SJCRH30 (cell line): ENCODE results near the gene TDG. TPM values are rescaled to one million over a fixed set of nuclear protein-coding genes. Genes with fewer than 3 reads are reported as not detected.
A peak's percentile ranks its signal among the peaks of the same experiment; 100 is the strongest.
"Not testable (repeated sequence)": the region's sequence is repeated elsewhere in the genome, so short reads cannot be mapped to it uniquely, and the experiment has no call there.

ENCODE experiments used
- DNase-seq, 2 experiments: peaks; one replicate each; pipeline ENCODE4 v3.0.0-alpha.2; 2015 to 2020
- H3K27ac ChIP-seq: fragments of 250-450 bp; sonication (Bioruptor Pico); 2 replicates; pipeline ENCODE4 v1.5.1; 2020; ENCODE audit warnings: mild to moderate bottlenecking, moderate library complexity
- H3K27me3 ChIP-seq: fragments of 250-450 bp; sonication (Bioruptor Pico); 2 replicates; pipeline ENCODE4 v1.5.1; 2020; ENCODE audit warnings: mild to moderate bottlenecking, moderate library complexity
- H3K36me3 ChIP-seq: fragments of 250-450 bp; sonication (Bioruptor Pico); 2 replicates; pipeline ENCODE4 v1.5.1; 2020; ENCODE audit warnings: mild to moderate bottlenecking, moderate library complexity
- H3K4me1 ChIP-seq: fragments of 250-450 bp; sonication (Bioruptor Pico); 2 replicates; pipeline ENCODE4 v1.5.1; 2020; ENCODE audit warnings: mild to moderate bottlenecking, moderate library complexity
- H3K4me3 ChIP-seq: fragments of 250-450 bp; sonication (Bioruptor Pico); 2 replicates; pipeline ENCODE4 v1.5.1; 2020; ENCODE audit warnings: mild to moderate bottlenecking, moderate library complexity
- H3K9me3 ChIP-seq: fragments of 250-450 bp; sonication (Bioruptor Pico); replicated peaks from 2 replicates; pipeline ENCODE4 v1.5.1; 2020; ENCODE audit warnings: mild to moderate bottlenecking, moderate library complexity
- total RNA-seq: library from RNA; depleted of rRNA; stranded (reverse); fragments of >200 nt; shearing (Covaris generic); gene quantifications from 2 replicates; pipeline ENCODE4 v1.2.3, GENCODE V29; 2014

The TDG gene
- total RNA-seq, 1 experiment from 2014 or later: 57.3 TPM

DNA sequence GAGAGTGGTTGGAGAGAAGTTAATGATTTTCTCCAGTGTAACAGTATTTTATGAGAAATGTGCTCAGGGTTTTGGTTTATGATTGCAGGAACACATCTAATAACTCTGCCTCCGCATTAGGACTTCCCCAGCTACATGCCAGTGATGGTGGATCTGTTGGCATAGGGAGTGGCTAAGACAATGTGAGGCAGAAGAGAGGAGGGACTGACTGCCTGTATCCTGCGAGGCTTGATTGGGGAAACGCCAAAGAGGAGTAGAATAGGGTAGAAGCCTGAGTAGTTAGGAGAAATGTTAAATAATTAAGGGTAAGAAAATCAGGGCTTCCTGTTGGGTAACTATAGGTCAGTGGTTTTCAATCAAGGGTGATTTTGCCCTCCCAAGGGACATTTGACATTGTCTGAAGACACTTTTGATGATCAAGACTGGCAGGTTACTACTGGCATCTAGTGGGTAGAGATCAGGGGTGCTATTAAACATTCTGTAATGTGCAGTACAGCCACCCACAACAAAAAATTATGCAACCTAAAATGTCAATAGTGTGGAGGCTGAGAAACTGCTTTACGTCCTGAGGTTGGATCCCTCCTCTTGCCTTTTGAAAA lies 12.8 kb downstream of the TDG start:
- Histone ChIP-seq H3K27ac (no peak overlapping the region), H3K4me3 (no peak overlapping the region), H3K36me3 (peaks cover 42% of the 10 kb centered on the region), H3K9me3 (no peaks in the 10 kb centered on the region), H3K27me3 (no peaks in the 10 kb centered on the region), H3K4me1 (no peaks in the 10 kb centered on the region)
- no peak for DNase-seq

- no peak for DNase-seq
- Histone ChIP-seq H3K27ac (no peak overlapping the region), H3K36me3 (peaks cover 53% of the 10 kb centered on the region), H3K4me1 (no peaks in the 10 kb centered on the region), H3K27me3 (no peaks in the 10 kb centered on the region), H3K9me3 (no peaks in the 10 kb centered on the region), H3K4me3 (no peak overlapping the region)
Observed at GRCh38 chr12:103986829-103987228, 21.2 kb downstream of the TDG start.

GRCh38 chr12:103994235-103994634 lies 28.6 kb downstream of the TDG start:
- Histone ChIP-seq H3K27me3 (no peaks in the 10 kb centered on the region), H3K27ac (no peak overlapping the region), H3K4me1 (peaks cover 8% of the 10 kb centered on the region), H3K4me3 (no peak overlapping the region), H3K9me3 (0 out of 2 replicates have a peak, but pooled peaks cover 2% of the 10 kb centered on the region), H3K36me3 (peaks cover 8% of the 10 kb centered on the region)
- peak in 1 of 2 experiments; percentile 26 for DNase-seq

GRCh38 chr12:103996595-103996994 lies 30.9 kb downstream of the TDG start:
- no peaks in the 10 kb centered on the region for H3K27me3 ChIP-seq
- DNase-seq: no peak
- H3K4me1 ChIP-seq: peaks cover 8% of the 10 kb centered on the region
- no peak overlapping the region for H3K4me3 ChIP-seq
- H3K27ac ChIP-seq: no peak overlapping the region
- H3K9me3 ChIP-seq: 0 out of 2 replicates have a peak, but pooled peaks cover 2% of the 10 kb centered on the region
- no peaks in the 10 kb centered on the region for H3K36me3 ChIP-seq

DNA sequence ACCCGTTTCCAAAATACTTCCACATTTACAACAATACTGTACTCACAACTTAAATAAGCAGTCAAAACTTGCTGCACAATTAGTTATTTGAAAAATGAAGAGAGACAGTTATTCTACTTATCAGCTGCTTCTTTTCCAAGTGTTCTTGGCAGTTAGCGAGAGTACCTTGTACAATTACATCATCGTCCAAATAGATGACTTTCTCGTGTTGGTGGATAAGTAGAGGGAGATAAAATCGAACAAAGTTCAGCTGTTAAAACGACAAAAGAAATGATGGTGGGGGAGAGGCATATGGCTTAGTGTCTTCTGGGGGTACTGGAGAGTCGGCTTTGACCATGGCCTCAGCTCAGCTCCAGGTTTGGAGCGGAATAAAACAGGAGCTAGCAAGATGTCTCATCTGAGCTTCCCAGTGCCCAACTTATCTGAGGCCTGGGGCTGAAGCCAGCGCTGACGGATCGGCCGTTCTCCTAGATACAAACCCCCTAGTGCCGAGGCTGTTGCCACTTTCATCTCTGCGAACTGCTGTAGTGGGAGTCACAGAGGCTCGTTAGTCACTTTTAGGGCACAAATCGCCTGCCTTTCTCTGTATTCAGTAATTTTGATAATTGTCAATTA lies 31.7 kb downstream of the TDG start:
- Histone ChIP-seq H3K4me3 (no peak overlapping the region), H3K36me3 (no peaks in the 10 kb centered on the region), H3K4me1 (peaks cover 8% of the 10 kb centered on the region), H3K27ac (no peak overlapping the region), H3K9me3 (0 out of 2 replicates have a peak, but pooled peaks cover 2% of the 10 kb centered on the region), H3K27me3 (no peaks in the 10 kb centered on the region)
- DNase-seq: no peak

- Histone ChIP-seq H3K4me1 (peaks cover 8% of the 10 kb centered on the region), H3K9me3 (no peaks in the 10 kb centered on the region), H3K27ac (peak overlapping the region; percentile 14; the same call in 1 of the 2 replicates), H3K4me3 (no peak overlapping the region), H3K36me3 (no peaks in the 10 kb centered on the region), H3K27me3 (no peaks in the 10 kb centered on the region)
- DNase-seq: peak; percentile 39 to 56
Observed at GRCh38 chr12:103998976-103999375, 33.3 kb downstream of the TDG start.

DNA sequence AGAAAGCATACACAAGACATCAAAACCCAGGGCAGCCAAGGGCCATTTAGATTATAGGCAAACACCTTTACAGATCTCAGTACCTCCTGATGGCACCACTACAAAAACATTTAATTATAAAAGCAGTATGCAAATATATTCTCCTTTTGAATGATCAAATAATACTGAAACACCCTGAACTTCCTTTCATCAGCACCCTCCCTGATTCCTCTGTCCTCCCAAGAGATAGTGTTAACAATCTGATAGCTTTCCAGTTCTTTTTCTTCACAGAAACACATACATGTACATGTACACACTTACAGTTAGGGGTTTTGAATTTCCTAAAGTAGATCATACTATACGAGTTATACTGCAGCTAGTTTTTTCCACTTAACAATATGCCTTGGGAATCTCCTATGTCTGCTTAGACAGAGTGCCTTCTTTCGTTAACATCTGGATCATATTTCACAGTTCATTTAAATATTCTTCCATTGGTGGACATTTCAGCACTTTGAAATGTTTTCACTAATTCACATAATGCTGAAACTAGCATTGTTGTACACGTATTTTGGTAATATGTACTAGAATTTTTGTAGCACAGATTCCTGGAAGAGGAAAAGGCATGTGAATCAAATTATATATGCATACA lies 35.2 kb downstream of the TDG start:
- H3K9me3 ChIP-seq: no peaks in the 10 kb centered on the region
- DNase-seq: no peak
- H3K27ac ChIP-seq: no peak overlapping the region
- H3K27me3 ChIP-seq: no peaks in the 10 kb centered on the region
- H3K36me3 ChIP-seq: no peaks in the 10 kb centered on the region
- H3K4me1 ChIP-seq: peaks cover 8% of the 10 kb centered on the region
- no peak overlapping the region for H3K4me3 ChIP-seq

DNA sequence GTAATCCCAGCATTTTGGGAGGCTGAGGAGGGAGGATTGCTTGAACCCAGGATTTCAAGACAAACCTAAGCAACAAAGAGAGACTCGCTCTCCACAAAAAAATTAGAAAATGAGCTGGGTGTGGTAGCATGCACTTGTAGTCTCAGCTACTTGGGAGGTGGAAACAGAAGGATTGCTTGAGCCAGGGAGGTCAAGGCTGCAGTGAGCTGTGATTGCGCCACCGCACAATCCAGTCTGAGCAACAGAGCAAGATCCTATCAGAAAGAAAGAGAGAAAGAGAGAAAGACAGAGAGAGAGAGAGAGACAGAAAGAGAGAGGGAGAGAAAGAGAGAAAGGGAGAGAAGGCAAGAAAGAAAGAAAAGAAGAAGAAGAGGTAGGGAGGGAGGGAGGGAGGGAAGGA lies 37.0 kb downstream of the TDG start:
- DNase-seq: no peak
- Histone ChIP-seq H3K9me3 (no peaks in the 10 kb centered on the region), H3K4me3 (no peak overlapping the region), H3K36me3 (no peaks in the 10 kb centered on the region), H3K27me3 (no peaks in the 10 kb centered on the region), H3K27ac (no peak overlapping the region), H3K4me1 (peaks cover 8% of the 10 kb centered on the region)

GRCh38 chr12:104003596-104003995 lies 37.9 kb downstream of the TDG start:
- Histone ChIP-seq H3K4me3 (no peak overlapping the region), H3K27ac (no peak overlapping the region), H3K36me3 (no peaks in the 10 kb centered on the region), H3K27me3 (no peaks in the 10 kb centered on the region), H3K4me1 (peaks cover 6% of the 10 kb centered on the region), H3K9me3 (no peaks in the 10 kb centered on the region)
- no peak for DNase-seq

DNA sequence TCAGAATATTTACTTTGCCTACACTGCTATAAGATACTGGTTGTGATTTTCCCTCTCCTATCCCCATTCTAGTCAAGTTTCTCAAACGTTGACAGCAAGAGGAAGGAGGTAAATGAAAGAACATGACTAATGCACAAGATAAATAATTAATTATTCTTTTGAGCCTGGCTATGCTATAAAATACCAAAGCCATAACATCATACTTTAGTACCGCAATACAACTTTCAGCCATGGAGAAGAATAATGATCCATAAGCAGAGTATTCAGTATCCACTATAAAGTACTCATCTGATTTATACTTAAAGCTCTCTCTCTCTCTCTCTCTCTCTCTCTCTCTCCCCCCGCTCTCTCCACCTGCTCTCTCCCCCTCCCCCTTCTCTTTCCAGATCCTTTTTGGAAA lies 41.3 kb downstream of the TDG start:
- Histone ChIP-seq H3K27me3 (no peaks in the 10 kb centered on the region), H3K9me3 (peaks cover 8% of the 10 kb centered on the region; the same call in 1 of the 2 replicates), H3K4me3 (no peak overlapping the region), H3K36me3 (no peaks in the 10 kb centered on the region), H3K27ac (no peak overlapping the region), H3K4me1 (peaks cover 20% of the 10 kb centered on the region)
- DNase-seq: no peak

GRCh38 chr12:104010121-104010520 lies 44.4 kb downstream of the TDG start:
- no peak overlapping the region; the same call in 1 of the 2 replicates for H3K27ac ChIP-seq
- no peaks in the 10 kb centered on the region for H3K27me3 ChIP-seq
- H3K9me3 ChIP-seq: peaks cover 8% of the 10 kb centered on the region; the same call in 1 of the 2 replicates
- no peaks in the 10 kb centered on the region for H3K36me3 ChIP-seq
- peaks cover 39% of the 10 kb centered on the region for H3K4me1 ChIP-seq
- no peak overlapping the region for H3K4me3 ChIP-seq
- no peak for DNase-seq

DNA sequence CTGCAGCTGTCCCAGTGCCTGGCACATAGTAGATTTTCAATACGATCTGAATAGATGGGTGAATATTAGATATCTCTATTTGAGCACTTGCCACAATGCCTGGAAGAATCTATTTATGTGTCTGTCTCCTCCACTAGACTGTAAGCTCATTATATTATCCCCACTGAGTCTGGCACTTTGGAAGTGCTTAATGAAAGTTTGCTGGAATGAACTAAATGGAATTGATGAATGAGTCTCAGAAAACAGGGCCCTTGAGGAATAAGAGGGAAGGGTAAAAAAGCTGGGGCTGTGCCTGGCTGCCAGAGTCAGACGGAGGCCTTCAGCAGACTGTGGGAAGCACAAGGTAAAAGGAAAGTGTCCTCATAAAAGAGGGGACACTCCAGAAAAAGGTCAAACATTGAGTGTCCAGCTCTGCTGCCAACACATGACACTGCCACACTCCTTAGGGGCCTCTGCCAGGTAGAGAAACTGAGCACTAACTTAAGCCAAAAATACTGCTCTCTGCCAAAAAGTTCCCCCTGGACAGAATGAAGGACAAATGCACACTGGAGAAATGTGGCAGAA lies 45.0 kb downstream of the TDG start:
- peaks cover 39% of the 10 kb centered on the region for H3K4me1 ChIP-seq
- H3K36me3 ChIP-seq: no peaks in the 10 kb centered on the region
- DNase-seq: no peak
- H3K27ac ChIP-seq: peak overlapping the region; percentile 98
- H3K4me3 ChIP-seq: peak overlapping the region; percentile 18
- H3K9me3 ChIP-seq: peaks cover 8% of the 10 kb centered on the region; the same call in 1 of the 2 replicates
- no peaks in the 10 kb centered on the region for H3K27me3 ChIP-seq

DNA sequence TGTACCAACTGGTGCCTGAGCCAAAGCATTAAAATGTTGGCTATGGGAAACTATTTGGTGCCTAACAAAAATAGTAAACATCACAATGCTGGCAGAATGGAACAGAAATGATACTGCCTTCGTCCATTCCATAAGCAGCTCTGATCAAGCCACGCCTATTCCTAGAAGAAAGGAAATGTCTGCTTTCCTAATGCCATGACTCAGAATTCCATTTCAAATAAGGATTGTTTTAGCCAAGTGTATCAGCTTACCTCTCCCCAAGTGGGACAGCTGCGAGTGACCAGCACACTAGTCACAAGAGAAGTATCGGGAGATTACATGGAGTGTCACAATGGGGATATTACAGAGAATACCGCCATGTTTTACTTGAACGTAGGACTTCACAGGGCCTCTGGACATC lies 45.6 kb downstream of the TDG start:
- peaks cover 8% of the 10 kb centered on the region; the same call in 1 of the 2 replicates for H3K9me3 ChIP-seq
- H3K4me3 ChIP-seq: peak overlapping the region; percentile 18
- peak overlapping the region; percentile 98 for H3K27ac ChIP-seq
- H3K36me3 ChIP-seq: no peaks in the 10 kb centered on the region
- DNase-seq: peak; percentile 80 to 95
- peaks cover 39% of the 10 kb centered on the region for H3K4me1 ChIP-seq
- no peaks in the 10 kb centered on the region for H3K27me3 ChIP-seq

DNA sequence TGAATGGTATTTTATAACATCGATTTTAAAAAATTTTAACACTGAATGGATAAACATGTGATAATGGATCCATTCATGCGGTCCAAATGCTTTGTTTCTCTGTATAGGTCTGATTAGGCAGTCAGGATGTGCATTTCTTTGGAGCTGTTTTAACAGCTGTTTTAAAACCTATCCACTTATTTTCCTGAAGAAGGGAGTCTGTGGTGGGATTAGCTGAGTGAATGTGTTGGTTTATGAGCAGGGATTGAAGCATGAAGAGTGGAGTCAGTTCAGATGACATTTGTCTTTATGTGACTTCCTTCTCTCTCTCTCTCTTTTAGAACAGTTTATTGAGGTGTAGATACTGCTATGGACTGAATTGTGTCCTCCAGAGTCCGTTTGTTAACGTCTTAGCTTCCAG lies 46.7 kb downstream of the TDG start:
- DNase-seq: peak; percentile 61 to 92
- Histone ChIP-seq H3K4me3 (no peak overlapping the region), H3K9me3 (peaks cover 8% of the 10 kb centered on the region; the same call in 1 of the 2 replicates), H3K4me1 (peaks cover 39% of the 10 kb centered on the region), H3K36me3 (no peaks in the 10 kb centered on the region), H3K27ac (peak overlapping the region; percentile 98), H3K27me3 (no peaks in the 10 kb centered on the region)

DNA sequence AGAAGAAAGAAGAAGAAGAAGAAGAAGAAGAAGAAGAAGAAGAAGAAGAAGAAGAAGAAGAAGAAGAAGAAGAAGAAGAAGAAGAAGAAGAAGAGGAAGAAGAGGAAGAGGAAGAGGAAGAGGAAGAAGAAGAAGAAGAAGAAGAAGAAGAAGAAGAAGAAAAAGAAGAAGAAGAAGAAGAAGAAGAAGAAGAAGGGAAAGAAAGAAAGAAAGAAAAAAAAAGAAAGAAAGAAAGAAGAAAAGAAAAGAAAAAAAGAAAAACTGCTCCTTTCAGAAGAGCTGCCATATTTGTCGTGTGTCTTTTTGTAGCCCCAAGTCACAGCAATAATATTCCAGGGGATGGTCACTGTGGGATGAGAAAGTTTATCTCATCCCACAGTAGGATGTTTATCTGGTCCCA lies 56.2 kb downstream of the TDG start:
- not testable (repeated sequence) for H3K27ac ChIP-seq, H3K9me3 ChIP-seq, H3K36me3 ChIP-seq, H3K4me1 ChIP-seq, H3K4me3 ChIP-seq, H3K27me3 ChIP-seq, DNase-seq
